Panc1 (cell line): ENCODE data around the gene JPT2. TPM values are rescaled to one million over a fixed set of nuclear protein-coding genes. Genes with fewer than 3 reads are reported as not detected.

Source experiments
- ATAC-seq: fragments of 200-7000 bp; cut with Tn5 transposase; 2 replicates; pipeline ENCODE4 v1.9.1; 2020; ENCODE audit warnings: mild to moderate bottlenecking, moderate library complexity
- BruUV-seq: library from RNA; stranded (reverse); fragments of 400-500 nt; replicated peaks from 2 replicates; lab custom pipeline; 2021; lab: Mats Ljungman, UMichigan
- CTCF ChIA-PET: fragments of 300-600 bp; sonication (Branson Sonifier 250); formaldehyde crosslinking; loops from one replicate; lab custom pipeline; 2022; ENCODE audit warnings: antibody characterized with exemption; lab: Charles Lee
- POLR2A ChIA-PET: fragments of 300-600 bp; sonication (Branson Sonifier 250); formaldehyde crosslinking; loops from one replicate; lab custom pipeline; 2022; ENCODE audit warnings: antibody characterized with exemption; lab: Charles Lee
- DNase-seq: peaks from one replicate; pipeline ENCODE4 v3.0.0-alpha.2; 2010; ENCODE audit warnings: low read depth, low spot score
- H3K27ac ChIP-seq: 2 replicates; pipeline ENCODE4 v1.5.1; 2011; ENCODE audit warnings: mild to moderate bottlenecking, low read length, inconsistent platforms
- H3K27me3 ChIP-seq: fragments of 200-500 bp; sonication (Bioruptor generic); 2 replicates; pipeline ENCODE4 v1.6.0; 2014; ENCODE audit warnings: low read length, inconsistent platforms; ENCODE audit not compliant: control insufficient read depth, insufficient read depth
- H3K36me3 ChIP-seq: fragments of 200-500 bp; sonication (Bioruptor generic); 2 replicates; pipeline ENCODE4 v1.5.1; 2014; ENCODE audit warnings: inconsistent platforms, mild to moderate bottlenecking, low read length, moderate library complexity; ENCODE audit not compliant: control insufficient read depth, insufficient read depth
- H3K4me1 ChIP-seq: 2 replicates; pipeline ENCODE4 v1.5.1; 2011; ENCODE audit warnings: inconsistent platforms, mild to moderate bottlenecking, low read length, moderate library complexity; ENCODE audit not compliant: control insufficient read depth, insufficient read depth
- H3K4me3 ChIP-seq, 2 experiments: 2 replicates each; pipeline ENCODE4 v1.5.1; 2011 to 2012; ENCODE audit warnings: low read depth in 2 of 2, low read length in 2 of 2, mild to moderate bottlenecking in 2 of 2, inconsistent platforms in 1 of 2, moderate library complexity in 1 of 2
- H3K9me3 ChIP-seq: fragments of 200-500 bp; sonication (Bioruptor generic); 2 replicates; pipeline ENCODE4 v1.5.1; 2014; ENCODE audit warnings: low read depth, mild to moderate bottlenecking, inconsistent platforms, low read length, moderate library complexity; ENCODE audit not compliant: control insufficient read depth, insufficient read depth
- CTCF ChIP-seq: fragments of 450-650 bp; IDR thresholded peaks from 2 replicates; pipeline ENCODE4 v1.5.1; 2017; ENCODE audit warnings: mild to moderate bottlenecking
- POLR2AphosphoS5 ChIP-seq: IDR thresholded peaks from 2 replicates; pipeline ENCODE4 v1.6.1; 2012; ENCODE audit warnings: mild to moderate bottlenecking, low read depth, low read length, moderate library complexity
- REST ChIP-seq, 2 experiments: IDR thresholded peaks; 2 replicates each; pipeline ENCODE4 v1.6.1; 2011 to 2012; ENCODE audit warnings: low read depth in 2 of 2, control low read depth in 1 of 2, low read length in 1 of 2, mild to moderate bottlenecking in 1 of 2, moderate library complexity in 1 of 2; ENCODE audit not compliant: insufficient read depth in 1 of 2
- SIN3A ChIP-seq: IDR thresholded peaks from 2 replicates; pipeline ENCODE4 v1.6.1; 2012; ENCODE audit warnings: low read depth, mild to moderate bottlenecking, low read length, moderate library complexity, borderline replicate concordance; ENCODE audit not compliant: insufficient read depth
- TCF7L2 ChIP-seq: IDR thresholded peaks from 2 replicates; pipeline ENCODE4 v1.6.1; 2011; ENCODE audit warnings: mild to moderate bottlenecking, low read depth, low read length, inconsistent platforms
- in situ Hi-C: cut with HindIII; loops from 2 replicates; pipeline ENCODE4 v1.10.0; 2016; ENCODE audit warnings: low sequenced_read_pairs, low pct_unique_long_range_greater_than_20kb
- intact Hi-C: fragments of 100-400 bp; cut with micrococcal nuclease; formaldehyde crosslinking; loops from one replicate; pipeline ENCODE4 v1.10.0; 2022; ENCODE audit not compliant: unreplicated experiment
- total RNA-seq: library from RNA; stranded (reverse); gene quantifications from one replicate; pipeline ENCODE4 v1.2.1, GENCODE V29; 2021; ENCODE audit not compliant: unreplicated experiment

Gene JPT2
- total RNA-seq, 1 experiment from 2014 or later, result 200 TPM

GRCh38 chr16:1729026-1729425, 50.9 kb downstream of the JPT2 start:
- H3K27me3 ChIP-seq, result no peaks in the 10 kb centered on the region
- POLR2A ChIA-PET, result no interaction called here
- in situ Hi-C loops, result no loop called here
- H3K9me3 ChIP-seq, result no peaks in the 10 kb centered on the region
- H3K4me1 ChIP-seq, result peaks cover 2% of the 10 kb centered on the region; the same call in 1 of the 2 replicates
- no peaks in the 10 kb centered on the region for H3K36me3 ChIP-seq
- intact Hi-C loops, result no loop called here
- DNase-seq (no peak), ATAC-seq (no peak)
- no peak overlapping the region for H3K4me3 ChIP-seq
- no peak overlapping the region for H3K27ac ChIP-seq
- CTCF ChIA-PET, result no interaction called here
- TF ChIP-seq REST (IDR thresholded peaks at IDR 0.05; ENCODE audit: insufficient read depth in 1 of 2, low read depth in 2 of 2, low read length in 1 of 2) (no peak), TCF7L2 (no peak), POLR2AphosphoS5 (no peak), SIN3A (no peak), CTCF (no peak)
- no TSS peak for BruUV-seq

GRCh38 chr16:1729445-1729844, 51.4 kb downstream of the JPT2 start:
- BruUV-seq, result no TSS peak
- POLR2A ChIA-PET, result no interaction called here
- DNase-seq, result no peak

More at GRCh38 chr16:1729445-1729844, 51.4 kb downstream of the JPT2 start:
- no peak for TF ChIP-seq SIN3A
- TF ChIP-seq POLR2AphosphoS5, result no peak
- no peak for TF ChIP-seq REST (IDR thresholded peaks at IDR 0.05; ENCODE audit: insufficient read depth in 1 of 2, low read depth in 2 of 2, low read length in 1 of 2)
- no peak for TF ChIP-seq TCF7L2
- no peak for TF ChIP-seq CTCF
- H3K27ac ChIP-seq, result no peak overlapping the region
- H3K36me3 ChIP-seq, result no peaks in the 10 kb centered on the region
- ATAC-seq, result no peak
- no peaks in the 10 kb centered on the region for H3K4me1 ChIP-seq
- CTCF ChIA-PET, result no interaction called here
- no peaks in the 10 kb centered on the region for H3K27me3 ChIP-seq
- intact Hi-C loops, result no loop called here
- no peaks in the 10 kb centered on the region for H3K9me3 ChIP-seq
- no peak overlapping the region for H3K4me3 ChIP-seq
- in situ Hi-C loops, result no loop called here
